Upper lobe of right lung (tissue), 1 donor: ENCODE data around the gene FPR2. TPM values are rescaled to one million over a fixed set of nuclear protein-coding genes. Genes with fewer than 3 reads are reported as not detected.
A peak's percentile ranks its signal among the peaks of the same experiment; 100 is the strongest.
"Not testable (repeated sequence)": the region's sequence is repeated elsewhere in the genome, so short reads cannot be mapped to it uniquely, and the experiment has no call there.

Experiments used
- ATAC-seq: fragments of 200-7000 bp; cut with Tn5 transposase; one replicate; pipeline ENCODE4 v1.9.1; 2020; ENCODE audit warnings: mild to moderate bottlenecking, moderate library complexity
- DNase-seq: peaks from one replicate; pipeline ENCODE4 v3.0.0-alpha.2; 2020
- H3K27ac ChIP-seq: fragments of 200-600 bp; one replicate; pipeline ENCODE4 v1.8.0; 2022
- H3K27me3 ChIP-seq: fragments of 200-600 bp; one replicate; pipeline ENCODE4 v1.8.0; 2022; ENCODE audit warnings: mild to moderate bottlenecking
- H3K36me3 ChIP-seq: fragments of 200-600 bp; one replicate; pipeline ENCODE4 v1.8.0; 2022
- H3K4me1 ChIP-seq: fragments of 200-600 bp; one replicate; pipeline ENCODE4 v1.8.0; 2022
- H3K4me3 ChIP-seq: fragments of 200-600 bp; one replicate; pipeline ENCODE4 v1.8.0; 2022; ENCODE audit warnings: mild to moderate bottlenecking
- H3K9me3 ChIP-seq: fragments of 200-600 bp; one replicate; pipeline ENCODE4 v1.8.0; 2022
- intact Hi-C: fragments of 100-400 bp; cut with DNase I; formaldehyde crosslinking; loops from one replicate; pipeline ENCODE4 v1.11.0; 2022
- total RNA-seq: library from RNA; stranded (reverse); fragmentation: NEBNext Ultra II Directional; extraction: Animal tissue kit (Norgen Biotek cat#: 25700); gene quantifications from one replicate; pipeline ENCODE4 v1.2.1, GENCODE V29; 2021
- TF ChIP-seq, protein P1 (sequence below): fragments of 200-600 bp; IDR thresholded peaks from one replicate; pipeline ENCODE4 v1.8.0; 2022; ENCODE audit warnings: antibody characterized with exemption
- donor health status: DM: no; HTN: yes; CAD: no; lungs with severe emphysema.

FPR2 gene
- total RNA-seq, 1 donor from 2014 or later = 12.5 TPM

DNA sequence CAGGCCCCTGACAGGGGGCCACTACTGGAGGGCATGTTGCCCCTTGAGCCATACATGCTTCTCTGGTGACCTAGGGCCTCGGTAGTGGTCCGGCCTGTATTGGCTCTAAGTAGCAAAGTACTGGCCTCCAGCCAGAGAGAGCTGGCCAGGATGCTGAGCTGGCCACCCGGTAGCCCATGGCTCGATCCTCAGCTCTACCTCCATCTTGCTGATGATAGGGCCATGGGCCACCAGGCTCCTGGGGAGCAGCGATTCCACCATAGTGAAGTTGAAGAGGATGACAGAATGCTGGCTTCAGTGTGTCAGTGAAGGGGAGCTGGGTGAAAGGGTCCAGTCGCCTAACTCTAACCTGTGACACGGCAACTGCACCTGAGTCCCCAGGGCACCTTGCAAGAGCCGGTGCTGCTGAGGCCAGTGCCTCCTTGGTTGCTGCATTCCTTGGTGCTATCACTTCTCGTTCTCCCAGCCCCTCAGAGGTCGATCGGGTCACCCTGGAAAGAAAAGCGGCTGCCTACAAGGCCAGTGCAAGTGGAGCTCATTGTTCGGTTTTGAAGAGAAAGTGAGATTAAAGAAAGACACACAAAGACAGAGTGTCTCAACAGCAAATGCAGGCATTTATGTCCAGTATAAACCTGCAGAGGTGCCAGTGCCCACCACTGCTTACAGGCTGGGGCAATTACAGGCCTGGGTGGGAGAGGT, 38.9 kb downstream of the FPR2 start:
- Histone ChIP-seq H3K36me3 (no peaks in the 10 kb centered on the region), H3K27me3 (no peaks in the 10 kb centered on the region), H3K27ac (peak overlapping the region; percentile 86), H3K4me1 (peaks cover 21% of the 10 kb centered on the region), H3K9me3 (no peaks in the 10 kb centered on the region), H3K4me3 (no peak overlapping the region)
- DNase-seq = no peak
- intact Hi-C loops = no loop called here
- no peak for ATAC-seq
- TF ChIP-seq, protein P1, sequence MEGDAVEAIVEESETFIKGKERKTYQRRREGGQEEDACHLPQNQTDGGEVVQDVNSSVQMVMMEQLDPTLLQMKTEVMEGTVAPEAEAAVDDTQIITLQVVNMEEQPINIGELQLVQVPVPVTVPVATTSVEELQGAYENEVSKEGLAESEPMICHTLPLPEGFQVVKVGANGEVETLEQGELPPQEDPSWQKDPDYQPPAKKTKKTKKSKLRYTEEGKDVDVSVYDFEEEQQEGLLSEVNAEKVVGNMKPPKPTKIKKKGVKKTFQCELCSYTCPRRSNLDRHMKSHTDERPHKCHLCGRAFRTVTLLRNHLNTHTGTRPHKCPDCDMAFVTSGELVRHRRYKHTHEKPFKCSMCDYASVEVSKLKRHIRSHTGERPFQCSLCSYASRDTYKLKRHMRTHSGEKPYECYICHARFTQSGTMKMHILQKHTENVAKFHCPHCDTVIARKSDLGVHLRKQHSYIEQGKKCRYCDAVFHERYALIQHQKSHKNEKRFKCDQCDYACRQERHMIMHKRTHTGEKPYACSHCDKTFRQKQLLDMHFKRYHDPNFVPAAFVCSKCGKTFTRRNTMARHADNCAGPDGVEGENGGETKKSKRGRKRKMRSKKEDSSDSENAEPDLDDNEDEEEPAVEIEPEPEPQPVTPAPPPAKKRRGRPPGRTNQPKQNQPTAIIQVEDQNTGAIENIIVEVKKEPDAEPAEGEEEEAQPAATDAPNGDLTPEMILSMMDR = no peak

DNA sequence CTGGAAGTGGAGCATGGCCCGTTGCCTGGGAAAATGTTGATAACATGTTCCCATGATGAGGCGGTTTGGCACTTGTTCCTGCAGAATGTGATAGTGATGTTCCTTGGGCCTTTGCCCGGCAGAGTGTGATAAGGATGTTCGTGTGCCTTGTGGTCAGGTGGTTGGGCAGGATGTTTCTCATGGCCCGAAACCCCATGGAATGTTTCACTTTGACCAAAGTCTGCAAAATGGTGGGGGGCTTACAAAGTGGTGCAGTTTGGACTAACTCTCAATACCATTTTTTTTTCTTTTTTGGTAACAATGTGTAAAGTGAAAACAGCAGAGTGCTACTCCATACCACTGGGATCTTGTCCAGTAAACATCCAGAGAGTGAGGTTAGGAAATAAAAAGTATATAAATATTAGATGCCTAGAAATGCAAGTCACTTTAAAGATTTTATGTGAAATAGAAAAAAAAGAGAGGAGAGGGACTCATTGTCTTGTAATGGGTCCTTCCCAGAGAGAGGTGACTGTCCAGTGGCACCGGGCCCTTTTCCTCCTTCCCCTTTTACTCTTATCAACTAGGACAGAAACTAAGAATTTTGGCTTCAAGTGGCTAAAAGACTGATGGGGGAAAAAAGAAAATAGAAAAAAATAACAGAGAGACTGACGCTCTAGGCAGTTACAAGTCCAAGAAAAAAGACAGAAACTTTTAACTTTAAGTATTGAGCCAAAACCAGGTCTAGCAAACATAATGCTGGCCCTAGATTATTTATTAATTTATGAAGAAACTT, 39.7 kb downstream of the FPR2 start:
- ATAC-seq = no peak

DNA sequence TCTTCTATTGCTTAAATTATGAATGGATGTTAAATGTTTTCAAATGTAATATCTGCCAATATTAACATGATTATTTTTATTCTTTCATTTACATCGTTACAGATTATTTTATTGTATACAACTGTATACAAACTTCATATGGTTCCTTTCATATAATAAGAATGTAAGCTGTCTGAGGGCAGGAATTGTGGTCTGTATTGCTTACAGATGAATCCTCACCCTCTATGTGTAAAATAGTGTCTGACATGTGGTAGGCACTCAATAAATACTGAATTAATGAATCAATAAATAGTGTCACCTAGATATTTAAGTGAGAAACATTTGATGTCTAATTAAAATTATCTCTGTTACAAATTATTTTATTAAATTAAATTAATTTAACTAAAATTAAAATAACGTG, 41.8 kb downstream of the FPR2 start:
- no peak overlapping the region for H3K4me3 ChIP-seq
- no peaks in the 10 kb centered on the region for H3K9me3 ChIP-seq
- ATAC-seq (no peak), DNase-seq (no peak)
- peaks cover 40% of the 10 kb centered on the region for H3K4me1 ChIP-seq
- TF ChIP-seq, protein P1 = no peak
- intact Hi-C loops = no loop called here
- H3K27ac ChIP-seq = no peak overlapping the region
- no peaks in the 10 kb centered on the region for H3K36me3 ChIP-seq
- H3K27me3 ChIP-seq = no peaks in the 10 kb centered on the region

More for the DNA sequence above, 39.7 kb downstream of the FPR2 start:
- Histone ChIP-seq H3K9me3 (no peaks in the 10 kb centered on the region), H3K36me3 (no peaks in the 10 kb centered on the region), H3K4me1 (peaks cover 24% of the 10 kb centered on the region), H3K4me3 (no peak overlapping the region), H3K27me3 (no peaks in the 10 kb centered on the region), H3K27ac (peak overlapping the region; percentile 86)
- TF ChIP-seq, protein P1 = no peak
- intact Hi-C loops = no loop called here
- no peak for DNase-seq

GRCh38 chr19:51803519-51803918, 42.5 kb downstream of the FPR2 start:
- peak overlapping the region; percentile 61 for H3K27ac ChIP-seq
- TF ChIP-seq, protein P1 = no peak
- intact Hi-C loops = no loop called here

DNA sequence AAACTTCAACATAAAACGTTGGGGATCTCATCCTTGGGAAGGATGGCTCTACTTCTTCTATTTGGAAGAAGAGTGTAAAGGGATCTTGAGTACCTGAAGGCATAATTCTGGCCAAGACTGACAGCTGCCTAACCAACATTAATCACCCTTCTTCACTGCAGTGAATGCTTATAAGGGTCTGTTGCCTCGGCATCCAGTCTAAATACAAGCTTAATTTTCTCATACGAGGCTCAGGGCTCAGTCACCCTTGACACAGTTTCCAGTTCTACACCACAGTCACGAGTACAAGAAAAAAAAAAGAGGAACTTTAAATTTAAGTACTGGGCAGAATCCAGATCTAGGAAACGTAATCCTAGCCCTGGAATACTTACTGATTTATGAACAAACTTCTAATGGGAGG, 43.0 kb downstream of the FPR2 start:
- no peaks in the 10 kb centered on the region for H3K36me3 ChIP-seq
- H3K4me3 ChIP-seq = no peak overlapping the region
- ATAC-seq = peak; percentile 47
- peak overlapping the region; percentile 61 for H3K27ac ChIP-seq
- peaks cover 40% of the 10 kb centered on the region for H3K4me1 ChIP-seq
- TF ChIP-seq, protein P1 = no peak
- no peak for DNase-seq
- H3K9me3 ChIP-seq = no peaks in the 10 kb centered on the region
- intact Hi-C loops = no loop called here
- no peaks in the 10 kb centered on the region for H3K27me3 ChIP-seq

More at GRCh38 chr19:51803519-51803918, 42.5 kb downstream of the FPR2 start:
- H3K27me3 ChIP-seq = no peaks in the 10 kb centered on the region
- DNase-seq (no peak), ATAC-seq (no peak)
- no peaks in the 10 kb centered on the region for H3K36me3 ChIP-seq
- H3K4me3 ChIP-seq = no peak overlapping the region
- peaks cover 40% of the 10 kb centered on the region for H3K4me1 ChIP-seq
- H3K9me3 ChIP-seq = no peaks in the 10 kb centered on the region

DNA sequence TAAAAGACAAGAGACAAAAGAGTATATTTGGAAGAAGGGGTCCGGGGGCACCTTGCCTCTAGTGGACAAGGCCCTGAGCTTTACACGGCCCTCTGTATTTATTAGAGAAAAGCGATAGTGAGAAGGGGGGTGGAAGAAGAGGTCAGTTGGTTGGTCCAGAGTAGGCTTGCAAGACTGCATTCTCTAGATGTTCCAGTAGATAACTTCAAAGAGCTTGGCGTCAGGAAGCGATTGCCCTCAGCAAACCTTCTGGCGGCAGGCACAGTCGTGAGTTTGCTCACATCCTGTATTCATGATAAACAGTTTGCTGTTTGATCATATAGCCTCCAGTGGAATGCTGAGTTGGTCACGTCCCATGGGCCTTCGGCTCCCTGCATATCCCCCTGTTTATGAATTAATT, 43.8 kb downstream of the FPR2 start:
- DNase-seq, H3K9me3 ChIP-seq, H3K36me3 ChIP-seq, ATAC-seq, H3K27me3 ChIP-seq, intact Hi-C loops, H3K4me3 ChIP-seq: not testable (repeated sequence)
- Histone ChIP-seq H3K27ac (peak overlapping the region; percentile 60), H3K4me1 (peaks cover 32% of the 10 kb centered on the region)

GRCh38 chr19:51805396-51805795, 44.4 kb downstream of the FPR2 start:
- H3K27me3 ChIP-seq, H3K4me3 ChIP-seq, H3K9me3 ChIP-seq, H3K36me3 ChIP-seq, intact Hi-C loops, DNase-seq, ATAC-seq: not testable (repeated sequence)
- Histone ChIP-seq H3K4me1 (peaks cover 27% of the 10 kb centered on the region), H3K27ac (peak overlapping the region; percentile 60)

DNA sequence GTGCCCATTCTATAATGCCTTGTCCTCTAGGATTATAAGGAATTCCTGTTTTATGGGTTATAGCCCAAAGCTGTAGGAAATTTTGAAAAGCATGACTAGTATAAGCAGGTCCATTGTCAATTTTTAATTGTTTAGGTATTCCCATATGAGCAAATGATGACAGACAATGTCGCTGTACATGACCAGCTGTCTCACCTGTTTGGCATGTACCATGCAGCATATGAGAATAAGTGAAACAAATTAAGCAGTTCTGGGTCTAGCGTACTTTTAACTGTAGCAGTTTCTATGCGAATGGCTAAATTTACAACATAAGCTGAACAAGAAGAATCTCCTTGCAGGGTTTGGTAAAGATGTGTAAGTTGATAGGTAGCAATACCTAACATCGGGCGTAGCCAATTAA, 45.6 kb downstream of the FPR2 start:
- H3K4me3 ChIP-seq, H3K27me3 ChIP-seq, H3K27ac ChIP-seq, ATAC-seq, intact Hi-C loops, H3K9me3 ChIP-seq, H3K36me3 ChIP-seq, DNase-seq: not testable (repeated sequence)
- H3K4me1 ChIP-seq = peaks cover 20% of the 10 kb centered on the region
